ENCODE results near the gene MAPK8IP2. TPM values are rescaled to one million over a fixed set of nuclear protein-coding genes. Genes with fewer than 3 reads are reported as not detected.
"Not testable (repeated sequence)": the region's sequence is repeated elsewhere in the genome, so short reads cannot be mapped to it uniquely, and the experiment has no call there.

The MAPK8IP2 gene
- total RNA-seq, 1 donor from 2014 or later: 0.48 TPM

GRCh38 chr22:50608996-50609395, 8.4 kb downstream of the MAPK8IP2 start:
- intact Hi-C loops (cut with DNase I): no loop called here
- peak; percentile 35 for DNase-seq (ENCODE audit: low spot score)

- no peak for DNase-seq (ENCODE audit: low spot score)
- intact Hi-C loops (cut with DNase I): no loop called here
Measured at GRCh38 chr22:50609599-50609998, 9.0 kb downstream of the MAPK8IP2 start.

- peak; percentile 65 for DNase-seq (ENCODE audit: low spot score)
- intact Hi-C loops (cut with DNase I): no loop called here
Measured at GRCh38 chr22:50610041-50610451, 9.5 kb downstream of the MAPK8IP2 start.

- DNase-seq (ENCODE audit: low spot score): peak; percentile 68
- intact Hi-C loops (cut with DNase I): no loop called here
Measured at GRCh38 chr22:50610581-50610980, 10.0 kb downstream of the MAPK8IP2 start.

- peak; percentile 63 for DNase-seq (ENCODE audit: low spot score)
- intact Hi-C loops (cut with DNase I): no loop called here
Measured at GRCh38 chr22:50611341-50612060, 10.9 kb downstream of the MAPK8IP2 start.

GRCh38 chr22:50612168-50612527, 11.6 kb downstream of the MAPK8IP2 start:
- intact Hi-C loops (cut with DNase I): no loop called here
- DNase-seq (ENCODE audit: low spot score): no peak

GRCh38 chr22:50612528-50613221, 12.1 kb downstream of the MAPK8IP2 start:
- peak; percentile 24 for DNase-seq (ENCODE audit: low spot score)
- intact Hi-C loops (cut with DNase I): no loop called here

GRCh38 chr22:50613291-50613981, 12.8 kb downstream of the MAPK8IP2 start:
- intact Hi-C loops (cut with DNase I): no loop called here

GRCh38 chr22:50614296-50614695, 13.7 kb downstream of the MAPK8IP2 start:
- DNase-seq (ENCODE audit: low spot score); intact Hi-C loops (cut with DNase I): not testable (repeated sequence)

More at GRCh38 chr22:50613291-50613981, 12.8 kb downstream of the MAPK8IP2 start:
- DNase-seq (ENCODE audit: low spot score): no peak

GRCh38 chr22:50620593-50621355, 20.2 kb downstream of the MAPK8IP2 start:
- intact Hi-C loops (cut with DNase I): no loop called here

GRCh38 chr22:50621356-50621880, 20.8 kb downstream of the MAPK8IP2 start:
- DNase-seq (ENCODE audit: low spot score): peak; percentile 35
- intact Hi-C loops (cut with DNase I): no loop called here

More at GRCh38 chr22:50620593-50621355, 20.2 kb downstream of the MAPK8IP2 start:
- peak; percentile 86 for DNase-seq (ENCODE audit: low spot score)

GRCh38 chr22:50621948-50622722, 21.5 kb downstream of the MAPK8IP2 start:
- intact Hi-C loops (cut with DNase I): no loop called here
- peak; percentile 56 for DNase-seq (ENCODE audit: low spot score)

GRCh38 chr22:50622723-50623327, 22.2 kb downstream of the MAPK8IP2 start:
- intact Hi-C loops (cut with DNase I): no loop called here
- peak; percentile 41 for DNase-seq (ENCODE audit: low spot score)

- intact Hi-C loops (cut with DNase I): loop anchor here (5.0 kb wide), 1 partner anchor 78 kb away; no protein-coding TSS in a partner anchor
- peak; percentile 65 for DNase-seq (ENCODE audit: low spot score)
Measured at GRCh38 chr22:50624347-50625130, 23.9 kb downstream of the MAPK8IP2 start.

- peak; percentile 44 for DNase-seq (ENCODE audit: low spot score)
- intact Hi-C loops (cut with DNase I): loop anchor here (5.0 kb wide), 1 partner anchor 77 kb away; no protein-coding TSS in a partner anchor
Measured at GRCh38 chr22:50625131-50625567, 24.6 kb downstream of the MAPK8IP2 start.

GRCh38 chr22:50625568-50626313, 25.1 kb downstream of the MAPK8IP2 start:
- DNase-seq (ENCODE audit: low spot score): peak; percentile 72
- intact Hi-C loops (cut with DNase I): loop anchor here (5.0 kb wide), 1 partner anchor 77 kb away; no protein-coding TSS in a partner anchor

Data from cardiac septum (tissue), 1 donor.